NT2/D1 (cell line): ENCODE results near the gene OR2Z1.

ENCODE experiments used
- SUZ12 ChIP-seq: IDR thresholded peaks from 2 replicates; pipeline ENCODE4 v1.6.1; 2011; ENCODE audit not compliant: insufficient read length, insufficient read depth; ENCODE audit errors: extremely low read depth
- YY1 ChIP-seq: IDR thresholded peaks from 2 replicates; pipeline ENCODE4 v1.6.1; 2011; ENCODE audit not compliant: insufficient read length, insufficient read depth
- ZNF274 ChIP-seq: IDR thresholded peaks from 2 replicates; pipeline ENCODE4 v1.6.1; 2011; ENCODE audit warnings: mild to moderate bottlenecking, low read depth, low read length

GRCh38 chr19:8695501-8695900 is 25.9 kb upstream of the OR2Z1 start:
- TF ChIP-seq ZNF274 (no peak), YY1 (no peak), SUZ12 (no peak)
